HG02970 (cell line): ENCODE measurements around the gene MYOG.

ENCODE experiments used
- ATAC-seq: cut with Tn5 transposase; IDR thresholded peaks from one replicate; pipeline ENCODE4 v1.9.1; 2021; ENCODE audit warnings: mild to moderate bottlenecking, moderate library complexity, moderate number of reproducible peaks; ENCODE audit not compliant: unreplicated experiment, low FRiP score

MYOG gene

DNA sequence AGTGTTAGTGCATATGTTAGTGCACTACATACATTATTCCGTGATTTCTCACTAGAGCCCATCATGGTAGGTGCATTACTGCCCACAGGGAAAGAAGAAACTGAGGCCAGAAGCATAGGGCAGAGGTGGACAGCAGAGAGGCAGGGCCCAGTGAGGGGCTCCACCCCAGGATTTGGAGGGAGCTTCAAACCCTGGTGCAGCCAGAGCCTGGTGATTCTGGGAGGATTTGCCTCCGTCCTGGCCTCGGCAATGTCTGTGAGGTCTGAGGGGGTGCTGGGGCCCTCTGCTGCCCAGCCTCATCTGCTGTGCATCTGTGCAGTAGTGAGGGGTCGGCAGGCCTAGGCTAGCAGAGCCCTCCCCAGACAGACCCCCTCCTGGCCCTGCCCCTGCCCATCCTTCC lies 36.7 kb downstream of the MYOG start:
- ATAC-seq: no peak

DNA sequence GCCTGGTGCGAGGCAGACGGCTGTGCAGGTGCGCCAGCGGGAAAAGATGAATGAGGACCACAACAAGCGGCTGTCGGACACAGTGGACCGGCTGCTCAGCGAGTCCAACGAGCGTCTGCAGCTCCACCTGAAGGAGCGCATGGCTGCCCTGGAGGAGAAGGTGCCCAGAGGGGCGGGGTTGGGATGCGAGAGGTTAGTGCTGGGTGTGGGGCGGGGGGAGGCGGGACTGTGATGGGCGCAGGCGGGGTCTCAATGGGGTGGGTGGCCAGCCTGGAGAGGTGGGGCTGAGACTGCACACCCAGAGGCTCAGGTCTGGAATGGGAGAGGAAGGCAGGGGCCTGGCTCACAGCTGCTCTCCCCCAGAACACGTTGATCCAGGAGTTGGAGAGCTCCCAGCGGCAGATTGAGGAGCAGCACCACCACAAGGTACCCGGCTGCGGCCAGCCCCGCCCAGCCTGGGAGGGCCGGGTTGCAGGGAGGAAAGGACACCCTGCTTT lies 37.2 kb downstream of the MYOG start:
- ATAC-seq: no peak

DNA sequence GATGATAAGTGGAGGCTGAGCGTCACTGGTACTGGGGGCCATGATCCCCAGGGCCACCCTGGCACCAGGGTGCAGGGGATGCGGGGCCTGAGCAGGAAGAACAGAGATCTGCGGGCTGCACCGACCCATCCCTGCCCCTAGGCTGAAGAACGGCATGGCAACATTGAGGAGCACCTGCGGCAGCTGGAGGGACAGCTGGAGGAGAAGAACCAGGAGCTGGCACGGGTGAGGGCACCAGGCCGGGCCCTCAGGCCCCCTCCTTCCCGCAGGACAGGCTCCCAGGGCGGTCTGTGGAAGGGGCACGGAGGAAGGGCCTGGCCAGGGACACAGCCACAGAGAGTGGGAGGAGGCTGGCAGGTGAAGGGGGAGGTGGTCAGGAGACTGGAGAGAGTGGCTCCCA lies 37.7 kb downstream of the MYOG start:
- ATAC-seq: no peak

DNA sequence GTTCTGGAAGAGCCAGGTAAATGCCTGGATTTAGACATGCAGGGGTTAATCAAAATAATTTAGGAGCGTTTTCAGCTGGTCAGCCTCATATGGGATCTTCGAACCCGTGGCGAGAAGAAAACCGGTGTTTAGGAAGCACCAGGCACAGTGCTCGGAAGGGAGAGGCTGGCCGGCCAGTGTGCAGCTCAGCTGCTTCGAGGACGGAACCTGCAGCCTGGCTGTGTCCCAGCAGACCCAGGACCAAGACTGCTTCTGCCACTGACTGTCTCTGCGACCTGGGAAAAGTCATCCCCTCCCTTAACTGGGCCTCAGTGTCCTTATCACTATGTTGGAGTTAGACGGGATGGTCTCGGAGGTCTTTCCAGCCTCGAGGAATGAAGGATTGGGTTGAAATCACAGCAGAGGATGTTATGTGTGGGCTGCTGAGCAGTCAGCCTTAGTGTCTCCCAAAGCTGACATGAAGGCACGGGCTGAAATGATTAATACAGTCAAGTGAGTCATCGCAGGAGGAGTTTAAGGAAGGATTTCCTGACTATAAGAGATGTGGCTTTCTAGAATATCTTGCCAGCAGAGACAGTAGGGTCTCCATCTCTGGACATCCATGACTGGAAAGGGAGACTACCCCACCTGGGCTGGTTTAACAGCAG lies 38.7 kb downstream of the MYOG start:
- ATAC-seq: no peak

DNA sequence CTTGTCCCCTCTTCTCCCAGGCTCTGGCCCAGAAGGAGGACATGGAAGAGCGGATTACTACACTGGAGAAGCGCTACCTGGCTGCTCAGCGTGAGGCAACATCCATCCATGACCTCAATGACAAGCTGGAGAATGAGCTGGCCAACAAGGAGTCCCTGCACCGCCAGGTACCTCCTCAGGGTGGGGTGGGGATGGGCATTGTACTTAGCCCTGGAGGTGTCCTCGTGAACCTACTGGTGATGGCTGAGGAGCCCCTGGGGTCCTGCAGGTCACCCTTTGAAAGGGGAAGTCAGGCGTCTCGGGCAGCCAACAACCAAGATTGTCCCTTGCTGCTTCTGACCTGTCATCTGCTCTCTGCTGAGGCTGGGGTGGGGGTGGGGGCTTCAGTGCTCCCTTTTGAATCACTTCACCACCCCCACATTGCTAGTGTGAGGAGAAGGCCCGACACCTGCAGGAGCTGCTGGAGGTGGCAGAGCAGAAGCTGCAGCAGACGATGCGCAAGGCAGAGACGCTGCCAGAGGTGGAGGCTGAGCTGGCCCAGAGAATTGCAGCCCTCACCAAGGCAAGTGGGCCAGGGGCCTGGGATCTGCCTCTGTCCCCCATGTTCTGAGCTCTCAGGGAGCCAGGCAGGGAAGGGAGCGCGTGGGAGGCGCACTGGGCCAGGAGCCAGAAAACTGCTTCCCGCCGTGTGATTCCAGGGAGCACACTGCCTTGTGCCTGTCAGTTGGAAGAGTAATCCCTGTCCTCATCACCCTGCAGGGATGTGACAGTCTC lies 39.8 kb downstream of the MYOG start:
- no peak for ATAC-seq

DNA sequence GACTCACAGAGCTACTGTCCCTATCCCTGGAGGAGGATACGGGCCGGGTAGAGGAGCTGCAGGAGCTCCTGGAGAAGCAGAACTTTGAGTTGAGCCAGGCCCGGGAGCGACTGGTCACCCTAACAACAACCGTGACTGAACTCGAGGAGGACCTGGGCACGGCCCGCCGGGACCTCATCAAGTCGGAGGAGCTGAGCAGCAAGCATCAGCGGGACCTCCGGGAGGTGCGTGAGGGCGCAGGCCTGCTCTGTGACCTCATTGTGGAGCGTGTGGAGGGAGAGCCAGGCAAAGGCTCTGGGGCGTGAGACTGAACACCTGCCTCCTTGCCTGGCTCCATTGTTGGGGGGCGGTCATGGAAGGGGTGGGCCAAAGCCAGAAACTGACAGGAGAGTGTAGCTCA lies 40.5 kb downstream of the MYOG start:
- ATAC-seq: no peak

DNA sequence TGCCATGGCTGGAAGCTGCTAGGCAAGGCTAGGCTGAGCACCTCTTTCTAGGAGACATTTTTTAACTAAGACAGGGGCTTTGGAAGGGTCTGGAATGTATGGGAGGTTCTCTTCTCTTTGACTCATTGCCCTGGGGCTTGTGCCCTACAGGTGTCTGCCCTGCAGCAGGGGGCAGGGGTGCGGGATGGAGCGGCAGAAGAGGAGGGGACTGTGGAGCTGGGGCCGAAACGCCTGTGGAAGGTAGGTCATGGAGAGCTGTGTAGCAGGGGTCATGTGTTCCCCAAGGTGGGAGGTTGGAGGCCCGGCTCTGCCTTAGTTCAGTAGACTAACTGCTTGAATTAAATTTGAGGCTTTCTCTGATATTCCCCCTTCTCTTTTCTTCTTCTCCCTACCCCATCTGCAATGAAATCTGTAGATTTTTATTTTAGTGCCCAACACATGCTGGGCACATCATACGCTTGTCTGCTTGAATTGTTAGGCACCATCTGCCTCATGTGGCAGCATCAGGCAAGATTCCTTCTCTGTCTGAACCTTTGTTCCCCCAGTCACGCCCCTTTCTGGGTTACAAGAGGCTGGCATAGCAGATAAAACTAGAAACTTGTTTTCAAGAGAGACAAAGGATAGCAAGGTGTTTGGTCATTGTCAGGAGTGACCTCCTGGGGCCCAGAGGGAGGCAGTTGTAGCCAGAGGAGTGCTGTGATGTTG lies 41.1 kb downstream of the MYOG start:
- ATAC-seq: no peak

DNA sequence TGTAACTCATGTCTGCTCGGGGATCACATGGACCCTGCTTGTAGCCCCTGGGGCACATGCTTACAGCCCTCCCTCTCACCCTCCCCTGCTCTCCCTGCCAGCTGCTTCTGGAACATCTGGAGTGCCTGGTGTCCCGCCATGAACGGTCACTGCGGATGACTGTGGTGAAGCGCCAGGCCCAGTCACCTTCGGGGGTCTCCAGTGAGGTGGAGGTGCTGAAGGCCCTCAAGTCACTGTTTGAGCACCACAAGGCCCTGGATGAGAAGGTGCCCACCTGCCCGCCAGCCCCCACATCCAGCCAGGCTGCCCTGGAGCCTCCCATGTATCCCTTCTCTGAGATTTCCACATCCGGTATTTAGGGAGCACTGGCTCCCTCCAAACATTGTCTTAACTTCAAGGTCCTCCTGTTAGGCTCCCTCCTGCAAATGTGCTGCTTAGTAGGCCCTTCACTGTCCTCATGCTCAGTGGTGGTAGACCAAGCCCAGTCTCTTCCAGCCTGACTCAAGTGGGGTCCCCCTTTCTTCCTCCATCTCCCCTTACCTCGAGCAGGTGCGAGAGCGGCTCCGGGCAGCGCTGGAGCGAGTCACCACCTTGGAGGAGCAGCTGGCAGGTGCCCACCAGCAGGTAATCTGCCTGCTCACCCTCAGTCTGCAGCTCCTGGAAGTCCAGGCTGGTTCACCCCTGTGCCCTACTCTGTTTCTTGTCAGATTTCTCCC lies 41.8 kb downstream of the MYOG start:
- ATAC-seq: no peak

DNA sequence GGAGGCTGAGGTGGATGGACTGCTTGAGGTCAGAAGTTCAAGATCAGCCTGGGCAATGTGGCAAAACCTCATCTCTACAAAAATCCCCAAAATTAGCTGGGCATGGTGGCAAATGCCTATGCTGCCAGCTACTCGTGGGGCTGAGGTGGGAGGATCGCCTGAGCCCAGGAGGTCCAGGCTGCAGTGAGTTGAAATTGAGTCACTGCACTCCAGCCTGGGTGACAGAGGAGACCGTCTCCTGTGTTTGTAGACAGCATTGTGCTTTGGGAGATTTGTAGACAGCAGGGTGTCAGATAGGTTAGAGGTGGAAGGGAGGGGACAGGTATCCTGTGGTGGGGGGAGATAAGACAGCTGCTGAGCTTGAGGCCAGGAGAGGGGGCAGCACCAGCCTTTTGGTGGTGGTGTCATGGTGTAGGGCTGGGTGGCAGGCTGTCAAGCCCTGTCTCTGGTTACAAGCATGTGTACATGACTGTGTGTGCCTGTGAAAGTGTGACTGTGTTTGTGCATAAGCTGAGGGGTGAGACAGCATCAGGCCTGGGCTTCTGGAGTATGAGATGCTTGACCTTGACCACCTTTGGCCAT lies 44.4 kb downstream of the MYOG start:
- ATAC-seq: no peak

DNA sequence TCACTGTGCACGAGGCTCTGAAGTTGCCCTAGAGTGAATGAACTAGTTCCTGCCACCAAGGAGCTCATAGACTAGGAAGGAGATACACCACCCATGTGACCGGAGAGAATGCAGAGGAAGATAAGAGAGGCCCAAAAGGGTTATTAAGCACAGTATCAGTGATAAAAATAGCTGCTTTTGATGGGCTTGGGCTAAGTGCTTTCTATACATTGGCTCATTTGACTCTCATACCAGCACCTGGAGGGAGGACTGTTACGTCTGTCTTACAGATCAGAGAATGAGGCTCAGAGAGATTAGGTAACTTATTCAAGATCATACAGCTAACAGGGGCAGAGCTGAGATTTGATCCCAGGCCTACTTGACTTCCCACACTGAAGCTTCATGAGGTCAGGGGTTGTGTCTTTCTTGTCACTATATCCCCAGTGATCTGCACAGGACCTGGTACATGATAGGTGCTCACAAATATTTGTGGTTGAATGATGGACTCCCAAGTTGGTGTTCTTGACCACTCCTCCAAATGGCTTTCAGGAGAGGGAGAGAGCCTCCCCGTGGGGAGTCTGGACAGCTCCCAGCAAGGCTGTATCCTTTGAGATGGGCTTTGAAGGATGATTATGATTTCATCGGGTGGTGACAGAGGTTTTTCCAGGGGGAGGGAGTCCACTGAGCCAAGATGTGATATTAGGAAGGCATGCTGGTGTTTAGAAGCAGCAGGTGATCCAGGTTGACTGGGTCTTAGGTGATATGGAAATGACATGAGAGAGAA lies 45.1 kb downstream of the MYOG start:
- ATAC-seq: no peak

DNA sequence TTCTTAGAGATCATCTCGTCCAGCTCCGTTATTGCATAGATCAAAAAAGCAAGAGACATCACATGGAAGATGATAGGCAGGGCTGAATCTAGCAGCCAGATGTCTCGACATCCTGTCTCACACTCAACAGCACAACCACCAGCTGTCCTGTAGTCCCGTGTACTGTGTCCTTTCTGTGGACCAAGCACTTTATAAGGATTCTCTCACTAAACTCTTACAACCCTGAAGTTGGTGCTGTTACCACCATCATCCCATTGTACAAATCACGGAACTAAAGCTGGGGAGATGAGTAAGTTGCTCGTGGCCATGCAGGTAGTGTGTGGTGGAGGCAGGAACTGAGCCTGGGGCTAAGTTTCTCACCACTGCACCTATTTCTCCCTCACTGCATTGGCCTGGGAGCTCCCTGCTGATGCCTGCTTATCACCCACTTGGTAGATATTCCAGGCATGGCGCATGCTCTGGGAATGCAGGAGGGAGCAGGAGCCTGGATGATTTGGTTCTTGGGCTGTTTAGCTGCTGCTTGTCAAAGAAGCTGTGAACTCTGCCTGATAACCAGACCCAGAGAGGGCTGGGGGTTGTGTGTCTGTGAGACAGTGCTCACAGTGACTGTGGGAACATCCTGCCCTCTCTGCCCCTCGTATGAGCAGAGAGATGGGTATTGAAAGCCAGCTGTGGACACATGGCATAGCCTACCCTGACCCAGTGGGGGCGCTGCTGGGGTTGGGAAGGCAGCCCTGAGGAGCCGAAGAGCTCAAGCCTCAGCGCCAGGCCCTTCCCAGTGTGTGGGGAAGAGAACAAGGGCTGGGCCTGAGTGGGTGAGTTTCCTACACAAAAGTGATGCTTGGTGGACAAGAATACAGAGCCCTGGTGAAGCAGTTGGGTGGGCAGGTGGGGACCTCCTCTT lies 46.0 kb downstream of the MYOG start:
- no peak for ATAC-seq

DNA sequence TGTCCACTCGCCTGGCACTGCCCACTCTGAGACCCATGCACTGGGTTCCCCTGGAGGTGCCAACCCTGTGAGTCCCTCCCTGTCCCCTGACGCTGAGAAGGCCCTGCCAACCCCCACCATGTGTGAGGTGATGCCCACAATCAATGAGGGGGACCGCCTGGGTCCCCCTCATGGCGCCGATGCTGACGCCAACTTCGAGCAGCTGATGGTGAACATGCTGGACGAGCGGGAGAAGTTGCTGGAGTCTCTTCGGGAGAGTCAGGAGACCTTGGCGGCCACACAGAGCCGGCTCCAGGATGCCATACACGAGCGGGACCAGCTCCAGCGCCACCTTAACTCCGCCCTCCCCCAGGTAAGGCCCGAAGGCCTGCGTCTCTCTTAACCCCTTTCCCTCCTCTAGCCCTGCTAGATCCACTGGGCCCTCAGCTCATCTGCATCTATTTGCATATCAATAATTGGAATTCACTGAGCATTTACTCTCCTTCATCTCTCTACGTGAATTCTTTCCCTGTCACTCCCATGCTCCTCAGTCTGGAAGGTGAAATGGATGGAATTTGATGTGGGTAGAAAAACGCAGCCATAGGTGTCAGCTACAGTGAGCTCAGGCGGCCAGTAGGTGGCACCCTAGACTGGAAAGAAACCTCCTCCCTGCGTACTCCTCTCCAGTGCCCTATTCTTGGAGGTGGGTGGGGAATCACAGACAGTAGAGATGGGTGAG lies 46.8 kb downstream of the MYOG start:
- ATAC-seq: no peak

DNA sequence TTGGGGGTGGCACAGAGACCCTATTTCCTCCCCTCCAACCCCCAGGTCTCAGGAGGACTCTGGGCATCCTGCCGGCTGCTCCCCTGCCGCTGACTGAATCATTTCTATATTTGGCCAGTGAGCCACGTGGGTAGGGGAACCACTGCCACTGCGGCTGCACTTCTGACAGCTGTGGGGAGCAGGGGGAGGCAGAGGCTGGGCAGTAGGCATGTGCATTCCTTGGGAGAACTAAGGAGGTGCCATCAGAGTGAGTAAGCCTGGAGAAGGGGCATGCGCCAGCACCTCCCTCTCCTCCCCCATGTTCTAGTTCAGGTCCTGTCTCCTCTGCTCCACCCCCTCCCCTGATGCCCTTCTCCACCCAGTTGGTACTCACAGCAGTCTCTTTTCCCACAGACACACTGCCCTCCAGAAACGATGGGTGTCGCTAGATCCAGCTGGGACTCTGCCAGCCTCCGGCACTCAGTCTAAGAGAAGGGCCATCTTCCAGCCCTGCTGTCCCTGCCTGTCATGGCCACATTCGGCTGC lies 47.5 kb downstream of the MYOG start:
- no peak for ATAC-seq

DNA sequence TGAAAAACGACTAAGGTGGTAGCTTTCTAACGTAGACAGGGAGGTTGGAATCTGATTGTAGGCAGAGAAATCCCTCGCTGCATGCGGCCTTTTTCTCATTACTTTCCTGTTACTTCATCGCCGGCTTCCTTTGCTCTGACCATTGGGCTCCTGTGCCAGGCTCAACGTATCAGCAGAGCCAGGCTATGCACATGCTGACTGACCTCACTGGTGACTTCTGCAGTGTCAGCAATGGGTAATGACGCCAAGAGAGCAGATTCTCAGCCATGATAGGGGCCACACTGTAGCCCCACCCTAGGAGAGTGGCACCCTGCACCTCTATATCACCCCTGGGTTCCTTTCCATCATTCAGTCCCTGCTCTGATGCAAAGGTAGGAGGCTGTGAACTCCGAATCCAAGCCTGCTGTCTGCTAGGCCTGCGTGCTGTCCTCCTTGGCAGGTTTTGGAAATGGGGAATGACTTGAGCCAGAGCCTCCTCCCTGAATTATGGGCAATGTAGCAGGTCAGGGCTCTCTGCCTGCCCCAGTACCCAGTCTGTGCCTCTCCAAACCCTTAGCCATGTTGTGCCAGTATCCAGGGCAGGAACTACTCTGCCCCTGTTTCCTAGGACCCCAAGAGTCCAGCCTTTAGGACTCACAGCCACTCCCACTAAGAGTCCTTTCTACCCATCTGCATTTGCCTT lies 48.2 kb downstream of the MYOG start:
- ATAC-seq: no peak

DNA sequence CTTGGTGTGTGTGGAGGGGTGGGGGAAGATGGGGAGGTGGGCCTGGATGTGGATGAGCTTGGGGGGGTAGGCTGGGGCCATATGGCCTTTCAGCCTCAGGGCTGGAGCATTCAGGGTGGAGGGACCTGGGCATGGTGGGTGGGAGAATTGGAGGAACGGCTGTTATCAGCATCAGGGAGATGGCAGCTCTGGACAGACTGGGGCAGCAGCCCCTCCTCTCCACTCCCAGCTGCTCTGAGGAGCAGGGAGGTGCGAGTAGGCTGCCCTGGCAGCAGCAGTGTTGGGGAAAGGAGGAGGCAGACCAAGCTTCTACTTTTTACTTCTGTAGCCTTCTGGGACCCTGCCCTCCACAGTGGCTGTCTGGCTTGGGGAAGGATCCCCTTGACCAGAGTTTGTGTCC lies 49.3 kb downstream of the MYOG start:
- no peak for ATAC-seq

DNA sequence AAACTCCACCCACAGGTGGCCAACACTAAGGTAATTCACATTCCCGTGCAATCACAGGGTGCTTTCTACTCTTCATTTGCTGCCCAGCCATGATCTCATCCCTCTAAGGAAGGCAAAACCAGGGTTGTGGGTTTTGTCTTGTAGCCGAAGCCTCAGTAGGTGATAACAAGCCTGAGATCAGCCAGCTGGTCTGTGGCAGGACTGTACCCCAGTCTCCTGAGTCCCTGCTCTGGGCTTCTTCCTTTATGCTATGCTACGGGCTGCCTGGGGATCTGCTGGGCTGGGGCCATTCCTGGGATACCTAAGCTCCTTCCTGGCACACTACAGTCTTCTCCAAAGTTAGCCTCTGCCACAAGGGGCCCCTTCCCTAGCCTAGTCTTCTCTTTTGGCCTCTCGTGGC lies 49.7 kb downstream of the MYOG start:
- ATAC-seq: no peak
